ENCODE data around the gene SPSB4. TPM values are rescaled to one million over a fixed set of nuclear protein-coding genes. Genes with fewer than 3 reads are reported as not detected.

The SPSB4 gene
- total and polyA plus RNA-seq, 2 of the 8 experiments (the other 6 are each of a cell fraction or from before 2014, with no cell fraction given): 15.1 to 17.2 TPM

DNA sequence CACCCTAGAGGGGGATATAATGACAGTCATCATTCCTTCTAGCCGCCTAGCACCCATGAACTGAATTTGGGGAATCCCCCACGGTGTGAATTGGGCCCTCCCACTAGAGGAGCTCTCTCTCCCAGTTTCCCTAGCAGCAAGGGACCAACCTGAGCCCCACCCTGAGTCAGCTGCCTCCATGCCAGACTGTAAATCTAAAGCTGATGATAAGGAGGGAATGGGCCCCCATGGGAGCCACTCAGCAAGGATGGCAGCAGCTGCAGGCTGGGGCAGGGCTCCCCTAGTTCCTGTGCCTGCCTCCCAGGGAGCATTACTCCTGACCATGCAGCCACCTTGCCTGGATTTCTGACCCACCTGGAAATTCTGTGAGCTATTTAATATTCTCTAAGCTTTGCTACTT, 123.5 kb downstream of the SPSB4 start (continued):
- no peak for TF ChIP-seq CBX5 (IDR thresholded peaks at IDR 0.05; ENCODE audit: low read depth, low read length)
- TF ChIP-seq TCF12 (IDR thresholded peaks at IDR 0.05; ENCODE audit: low read depth, low read length): no peak
- TF ChIP-seq ATF2 (IDR thresholded peaks at IDR 0.05; ENCODE audit: low read length): no peak
- TF ChIP-seq TAF7 (optimal IDR thresholded peaks at IDR 0.05; ENCODE audit: borderline replicate concordance, low read depth, low read length): no peak
- no peak for TF ChIP-seq KDM1A (IDR thresholded peaks at IDR 0.05; ENCODE audit: borderline replicate concordance, low read length)
- no peak for TF ChIP-seq CEBPB (IDR thresholded peaks at IDR 0.05; ENCODE audit: low read depth, low read length)
- no peak for TF ChIP-seq CBX8 (IDR thresholded peaks at IDR 0.05; ENCODE audit: borderline replicate concordance, low read depth, low read length)
- no peak for TF ChIP-seq SIRT6 (IDR thresholded peaks at IDR 0.05; ENCODE audit: low read length)

Measured in H1 (cell line).